Fibroblast of the aortic adventitia (primary cell): ENCODE results near the gene LRRC61. TPM values are rescaled to one million over a fixed set of nuclear protein-coding genes. Genes with fewer than 3 reads are reported as not detected.

Experiments
- DNase-seq: peaks from one replicate; pipeline ENCODE4 v3.0.0-alpha.2; 2010; ENCODE audit warnings: low read depth
- H3K4me3 ChIP-seq: 2 replicates; pipeline ENCODE4 v1.5.1; 2011; ENCODE audit warnings: low read depth, mild to moderate bottlenecking, control low read depth, low read length, moderate library complexity
- total RNA-seq: library from RNA; depleted of rRNA; stranded (reverse); fragments of >200 nt; gene quantifications from 2 replicates; pipeline ENCODE4 v1.2.3, GENCODE V29; 2012; ENCODE audit warnings: low replicate concordance
- TF ChIP-seq, protein P1 (sequence below): IDR thresholded peaks from 2 replicates; pipeline ENCODE4 v1.5.1; 2011; ENCODE audit warnings: mild to moderate bottlenecking, low read length, control low read depth, inconsistent platforms; ENCODE audit not compliant: insufficient read depth

Gene LRRC61
- total RNA-seq, 1 donor: 0.09 TPM

DNA sequence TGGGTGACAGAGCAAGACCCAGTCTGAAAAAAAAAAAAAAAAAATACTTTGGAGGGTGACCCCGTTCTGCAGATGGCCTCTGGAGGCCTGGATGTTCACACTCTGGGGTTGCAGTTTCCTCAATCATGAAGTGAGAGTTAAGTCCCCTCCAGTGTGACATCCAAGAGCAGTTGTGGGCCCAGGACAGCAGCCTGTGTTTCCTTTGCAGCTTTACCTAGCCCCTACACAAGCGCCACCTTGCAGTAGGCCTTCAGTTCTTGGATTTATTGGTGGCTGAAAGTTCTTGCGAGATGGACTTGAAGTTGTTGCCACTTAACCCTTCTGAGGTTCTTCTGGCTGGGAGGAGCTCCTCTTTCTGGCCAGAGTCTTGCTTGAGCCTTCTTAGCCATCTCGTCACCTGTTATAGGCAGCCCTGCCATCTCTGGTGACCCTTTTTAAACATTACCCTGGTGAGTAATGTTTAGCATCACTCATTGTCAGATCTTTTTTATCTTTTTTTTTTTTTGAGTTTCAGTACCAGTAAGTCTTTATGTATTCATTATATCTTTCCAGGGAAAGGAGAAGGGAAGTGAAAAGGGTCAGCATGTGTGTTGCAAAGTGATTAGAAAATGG is 3.6 kb downstream of the LRRC61 start:
- no peak overlapping the region for H3K4me3 ChIP-seq
- no peak for DNase-seq
- TF ChIP-seq, protein P1, sequence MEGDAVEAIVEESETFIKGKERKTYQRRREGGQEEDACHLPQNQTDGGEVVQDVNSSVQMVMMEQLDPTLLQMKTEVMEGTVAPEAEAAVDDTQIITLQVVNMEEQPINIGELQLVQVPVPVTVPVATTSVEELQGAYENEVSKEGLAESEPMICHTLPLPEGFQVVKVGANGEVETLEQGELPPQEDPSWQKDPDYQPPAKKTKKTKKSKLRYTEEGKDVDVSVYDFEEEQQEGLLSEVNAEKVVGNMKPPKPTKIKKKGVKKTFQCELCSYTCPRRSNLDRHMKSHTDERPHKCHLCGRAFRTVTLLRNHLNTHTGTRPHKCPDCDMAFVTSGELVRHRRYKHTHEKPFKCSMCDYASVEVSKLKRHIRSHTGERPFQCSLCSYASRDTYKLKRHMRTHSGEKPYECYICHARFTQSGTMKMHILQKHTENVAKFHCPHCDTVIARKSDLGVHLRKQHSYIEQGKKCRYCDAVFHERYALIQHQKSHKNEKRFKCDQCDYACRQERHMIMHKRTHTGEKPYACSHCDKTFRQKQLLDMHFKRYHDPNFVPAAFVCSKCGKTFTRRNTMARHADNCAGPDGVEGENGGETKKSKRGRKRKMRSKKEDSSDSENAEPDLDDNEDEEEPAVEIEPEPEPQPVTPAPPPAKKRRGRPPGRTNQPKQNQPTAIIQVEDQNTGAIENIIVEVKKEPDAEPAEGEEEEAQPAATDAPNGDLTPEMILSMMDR: no peak

DNA sequence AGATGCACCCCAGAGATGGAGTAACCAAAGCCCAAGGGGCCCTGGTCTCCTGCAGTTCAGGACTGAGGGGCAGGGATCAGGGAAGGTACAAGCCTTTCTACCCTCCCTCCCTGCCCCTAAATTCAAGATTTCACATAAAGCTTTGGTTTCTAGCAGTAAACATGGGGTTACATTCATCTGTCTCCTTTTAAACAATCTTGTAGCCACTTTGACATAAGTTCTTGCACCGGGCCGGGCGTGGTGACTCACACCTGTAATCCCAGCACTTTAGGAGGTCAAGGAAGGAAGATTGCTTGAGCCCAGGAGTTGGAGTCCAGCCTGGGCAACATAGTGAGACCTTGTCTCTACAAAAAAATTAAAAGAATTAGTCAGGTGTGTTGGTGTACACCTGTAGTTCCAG is 4.2 kb downstream of the LRRC61 start:
- H3K4me3 ChIP-seq: no peak overlapping the region
- DNase-seq: no peak
- TF ChIP-seq, protein P1: no peak

DNA sequence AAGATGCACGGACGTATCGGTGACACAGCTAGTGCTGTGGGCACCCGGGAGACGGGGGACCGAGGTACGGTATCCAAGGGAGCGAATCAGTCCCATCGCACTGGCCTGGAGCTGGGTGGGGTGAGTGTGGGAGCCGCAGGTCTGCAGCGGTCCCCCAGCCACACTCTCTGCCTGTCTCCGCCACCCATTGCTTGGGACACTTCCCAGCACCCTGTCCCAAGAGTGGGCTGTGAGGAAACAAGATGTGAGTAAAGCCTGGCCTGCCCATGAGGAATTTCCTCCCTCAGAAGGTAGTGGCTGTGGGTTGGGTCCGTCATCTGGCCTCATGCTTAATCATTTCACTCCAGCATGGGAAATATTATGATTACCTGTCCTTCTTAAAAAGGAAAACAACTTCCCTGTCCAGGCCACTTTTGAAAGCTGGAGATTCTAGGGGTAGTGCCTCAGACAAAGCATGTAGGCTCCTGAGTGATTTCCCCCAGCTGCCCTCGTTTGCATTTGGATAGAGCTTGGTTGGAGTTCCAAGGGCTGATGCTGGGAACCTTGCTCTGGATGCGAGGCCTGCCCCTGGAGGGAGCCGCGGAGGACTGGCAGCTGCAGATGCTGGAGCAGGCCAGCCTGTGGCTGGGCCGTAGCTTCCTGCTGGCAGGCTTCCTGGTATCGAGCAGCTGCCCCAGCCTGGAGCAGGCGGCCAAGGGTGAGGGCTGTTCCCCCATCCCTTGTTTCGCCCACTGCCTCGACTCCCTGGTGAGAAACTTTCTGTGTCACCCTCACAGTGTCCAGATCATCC is 6.4 kb downstream of the LRRC61 start:
- no peak for DNase-seq
- TF ChIP-seq, protein P1: no peak

DNA sequence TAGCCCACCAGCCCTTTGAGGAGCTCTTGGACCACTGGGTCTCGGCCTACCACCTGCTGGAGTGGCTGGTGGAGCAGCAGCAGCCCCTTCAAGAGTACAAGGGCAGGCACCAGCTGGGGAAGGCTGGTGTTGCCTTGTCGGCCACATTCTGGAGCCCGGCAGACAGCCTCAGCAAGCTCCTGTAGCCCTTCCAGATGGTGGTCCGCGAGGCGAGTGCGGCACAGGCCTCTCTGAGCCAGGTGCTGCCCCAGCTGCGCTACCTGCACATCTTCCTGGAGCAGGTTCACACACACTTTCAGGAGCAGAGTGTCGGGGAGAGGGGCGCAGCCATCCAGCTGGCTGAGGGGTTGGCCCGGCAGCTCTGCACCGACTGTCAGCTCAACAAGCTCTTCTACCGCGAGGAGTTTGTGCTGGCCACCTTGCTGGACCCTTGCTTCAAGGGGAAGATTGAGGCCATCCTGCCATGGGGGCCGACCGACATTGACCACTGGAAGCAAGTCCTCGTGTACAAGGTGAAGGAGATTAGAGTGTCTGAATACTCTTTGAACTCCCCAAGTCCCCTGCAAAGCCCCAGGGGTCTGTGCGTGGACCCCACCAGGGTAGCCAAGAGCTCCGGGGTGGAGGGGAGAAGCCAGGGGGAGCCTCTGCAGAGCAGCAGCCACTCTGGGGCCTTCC is 7.2 kb downstream of the LRRC61 start:
- H3K4me3 ChIP-seq: no peak overlapping the region
- TF ChIP-seq, protein P1: no peak
- no peak for DNase-seq

More for the DNA sequence above, 6.4 kb downstream of the LRRC61 start:
- no peak overlapping the region for H3K4me3 ChIP-seq

DNA sequence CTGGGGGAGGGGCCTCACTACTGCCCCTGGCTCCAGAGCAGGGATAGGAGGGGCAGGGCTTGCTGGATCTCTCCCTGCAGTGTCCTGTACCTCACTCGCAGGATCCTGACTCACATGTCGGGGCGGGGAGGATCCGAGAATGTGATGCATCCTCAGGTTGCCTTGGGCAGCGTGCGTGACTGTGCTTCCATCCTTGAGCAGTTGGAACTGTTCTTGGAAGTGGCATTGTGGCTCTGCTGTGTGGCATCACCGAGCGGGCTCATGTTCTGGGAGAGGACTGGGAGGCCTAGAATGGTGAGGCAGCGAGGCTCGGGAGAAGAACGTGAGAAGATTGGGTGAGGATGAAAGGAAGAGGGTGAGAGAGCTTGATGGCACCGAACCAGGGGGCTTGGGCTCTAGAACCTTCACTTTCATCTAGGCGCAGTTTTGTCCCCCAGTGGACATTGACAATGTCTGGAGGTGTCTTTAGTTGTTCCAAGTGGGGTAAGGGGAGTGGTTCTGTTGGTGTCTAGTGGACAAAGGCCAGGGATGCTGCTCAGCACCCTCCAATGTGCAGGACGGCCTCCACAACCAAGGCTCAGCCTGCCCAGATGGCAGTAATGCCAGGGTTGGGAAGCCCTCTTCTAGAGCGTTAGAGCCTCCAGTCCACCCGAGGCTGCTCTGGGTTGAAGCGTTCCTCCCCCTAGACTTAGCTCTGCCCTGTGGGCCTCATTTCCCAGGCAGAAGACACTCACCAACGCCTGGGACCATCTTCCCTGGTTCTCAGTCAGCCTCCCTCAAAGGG is 9.9 kb downstream of the LRRC61 start:
- H3K4me3 ChIP-seq: no peak overlapping the region
- DNase-seq: no peak
- TF ChIP-seq, protein P1: no peak

DNA sequence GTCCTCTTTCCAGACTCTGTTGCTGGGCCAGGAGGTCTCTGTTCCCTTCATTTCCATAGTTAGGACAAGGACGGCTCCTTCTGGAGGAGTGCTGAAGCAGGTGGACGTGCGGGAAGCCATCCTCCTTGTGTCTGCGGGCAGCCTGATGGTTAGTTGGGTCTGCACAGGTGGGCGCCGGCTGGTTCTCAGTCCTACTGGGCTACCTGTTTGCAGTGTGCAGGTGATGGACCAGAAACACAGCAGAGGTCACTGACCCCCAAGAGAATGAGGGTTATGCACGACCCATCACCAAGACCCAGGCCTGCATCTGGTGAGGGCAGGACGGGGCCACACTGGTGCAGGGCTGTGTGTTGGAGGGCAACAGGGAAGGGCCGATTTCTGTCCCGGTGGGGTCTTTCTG is 10.5 kb downstream of the LRRC61 start:
- DNase-seq: no peak
- H3K4me3 ChIP-seq: no peak overlapping the region
- TF ChIP-seq, protein P1: no peak
